HG03280 (cell line): Measurements from ENCODE around the gene ABHD3.
"Not testable (repeated sequence)": the region's sequence is repeated elsewhere in the genome, so short reads cannot be mapped to it uniquely, and the experiment has no call there.

ENCODE experiments used
- ATAC-seq: cut with Tn5 transposase; IDR thresholded peaks from one replicate; pipeline ENCODE4 v1.9.1; 2021; ENCODE audit warnings: mild to moderate bottlenecking, moderate library complexity; ENCODE audit not compliant: unreplicated experiment

The ABHD3 gene

GRCh38 chr18:21706386-21706865, 1.9 kb upstream of the ABHD3 start:
- no peak for ATAC-seq

- no peak for ATAC-seq
Measured at GRCh38 chr18:21703241-21703820, 1.2 kb downstream of the ABHD3 start.

GRCh38 chr18:21702602-21703001, 2.0 kb downstream of the ABHD3 start:
- no peak for ATAC-seq

GRCh38 chr18:21701621-21702020, 3.0 kb downstream of the ABHD3 start:
- ATAC-seq, result no peak

- no peak for ATAC-seq
Measured at GRCh38 chr18:21700528-21701075, 4.0 kb downstream of the ABHD3 start.

GRCh38 chr18:21693322-21693721, 11.3 kb downstream of the ABHD3 start:
- no peak for ATAC-seq

GRCh38 chr18:21689736-21690135, 14.8 kb downstream of the ABHD3 start:
- ATAC-seq, result no peak

GRCh38 chr18:21686282-21687105, 18.1 kb downstream of the ABHD3 start:
- no peak for ATAC-seq

GRCh38 chr18:21685556-21685981, 19.0 kb downstream of the ABHD3 start:
- ATAC-seq, result peak; percentile 75

- ATAC-seq, result peak; percentile 57
Measured at GRCh38 chr18:21684731-21685130, 19.8 kb downstream of the ABHD3 start.

- ATAC-seq, result no peak
Measured at GRCh38 chr18:21682371-21683051, 22.1 kb downstream of the ABHD3 start.

GRCh38 chr18:21680161-21680560, 24.4 kb downstream of the ABHD3 start:
- no peak for ATAC-seq

GRCh38 chr18:21678859-21679258, 25.7 kb downstream of the ABHD3 start:
- no peak for ATAC-seq

- not testable (repeated sequence) for ATAC-seq
Measured at GRCh38 chr18:21675354-21675753, 29.2 kb downstream of the ABHD3 start.

GRCh38 chr18:21672521-21673267, 31.9 kb downstream of the ABHD3 start:
- ATAC-seq, result no peak

- ATAC-seq, result no peak
Measured at GRCh38 chr18:21669736-21670285, 34.8 kb downstream of the ABHD3 start.

GRCh38 chr18:21664069-21664468, 40.5 kb downstream of the ABHD3 start:
- ATAC-seq, result no peak

- ATAC-seq, result no peak
Measured at GRCh38 chr18:21663578-21663977, 41.0 kb downstream of the ABHD3 start.

- no peak for ATAC-seq
Measured at GRCh38 chr18:21662581-21662980, 42.0 kb downstream of the ABHD3 start.

- no peak for ATAC-seq
Measured at GRCh38 chr18:21660078-21660477, 44.5 kb downstream of the ABHD3 start.
